Transverse colon (tissue), 4 donors: Measurements from ENCODE around the gene DYNC1H1.

ENCODE experiments used
- CTCF ChIP-seq, 5 experiments: fragments of 200-600 bp in 3 of 5; fragments of 450-650 bp in 2 of 5; sonication (generic) in 3 of 5; IDR thresholded peaks; 1 replicate in 2 of 5; 2 replicates in 3 of 5; pipeline ENCODE4 v1.5.1; 2016 to 2017; ENCODE audit warnings: antibody characterized with exemption in 5 of 5, inconsistent platforms in 3 of 5, mild to moderate bottlenecking in 2 of 5, moderate library complexity in 1 of 5
- EP300 ChIP-seq: sonication (generic); formaldehyde crosslinking; IDR thresholded peaks from one replicate; pipeline ENCODE4 v1.6.1; 2017; ENCODE audit warnings: antibody characterized with exemption, low read depth
- POLR2A ChIP-seq: fragments of 450-650 bp; IDR thresholded peaks from one replicate; pipeline ENCODE4 v1.6.1; 2016; ENCODE audit warnings: antibody characterized with exemption, mild to moderate bottlenecking, moderate library complexity
- POLR2AphosphoS5 ChIP-seq, 3 donors: sonication (generic); formaldehyde crosslinking; IDR thresholded peaks; one replicate each; pipeline ENCODE4 v1.6.1; 2016; ENCODE audit warnings: antibody characterized with exemption in 3 of 3

- TF ChIP-seq POLR2A, result no peak
- no peak for TF ChIP-seq CTCF (IDR thresholded peaks at IDR 0.05)
- no peak for TF ChIP-seq POLR2AphosphoS5 (IDR thresholded peaks at IDR 0.05)
- TF ChIP-seq EP300, result no peak
Measured at GRCh38 chr14:102047808-102048540, 83.6 kb downstream of the DYNC1H1 start.
